ENCODE results near the gene KNDC1.
"Not testable (repeated sequence)": the region's sequence is repeated elsewhere in the genome, so short reads cannot be mapped to it uniquely, and the experiment has no call there.

KNDC1 gene

GRCh38 chr10:133162178-133162909 lies 2.3 kb downstream of the KNDC1 start:
- DNase-seq (ENCODE audit: low spot score): no peak

- no peak for DNase-seq (ENCODE audit: low spot score)
Measured at GRCh38 chr10:133162910-133163856, 3.2 kb downstream of the KNDC1 start.

- no peak for DNase-seq (ENCODE audit: low spot score)
Measured at GRCh38 chr10:133163889-133164815, 4.1 kb downstream of the KNDC1 start.

GRCh38 chr10:133164816-133165555 lies 5.0 kb downstream of the KNDC1 start:
- DNase-seq (ENCODE audit: low spot score): no peak

DNA sequence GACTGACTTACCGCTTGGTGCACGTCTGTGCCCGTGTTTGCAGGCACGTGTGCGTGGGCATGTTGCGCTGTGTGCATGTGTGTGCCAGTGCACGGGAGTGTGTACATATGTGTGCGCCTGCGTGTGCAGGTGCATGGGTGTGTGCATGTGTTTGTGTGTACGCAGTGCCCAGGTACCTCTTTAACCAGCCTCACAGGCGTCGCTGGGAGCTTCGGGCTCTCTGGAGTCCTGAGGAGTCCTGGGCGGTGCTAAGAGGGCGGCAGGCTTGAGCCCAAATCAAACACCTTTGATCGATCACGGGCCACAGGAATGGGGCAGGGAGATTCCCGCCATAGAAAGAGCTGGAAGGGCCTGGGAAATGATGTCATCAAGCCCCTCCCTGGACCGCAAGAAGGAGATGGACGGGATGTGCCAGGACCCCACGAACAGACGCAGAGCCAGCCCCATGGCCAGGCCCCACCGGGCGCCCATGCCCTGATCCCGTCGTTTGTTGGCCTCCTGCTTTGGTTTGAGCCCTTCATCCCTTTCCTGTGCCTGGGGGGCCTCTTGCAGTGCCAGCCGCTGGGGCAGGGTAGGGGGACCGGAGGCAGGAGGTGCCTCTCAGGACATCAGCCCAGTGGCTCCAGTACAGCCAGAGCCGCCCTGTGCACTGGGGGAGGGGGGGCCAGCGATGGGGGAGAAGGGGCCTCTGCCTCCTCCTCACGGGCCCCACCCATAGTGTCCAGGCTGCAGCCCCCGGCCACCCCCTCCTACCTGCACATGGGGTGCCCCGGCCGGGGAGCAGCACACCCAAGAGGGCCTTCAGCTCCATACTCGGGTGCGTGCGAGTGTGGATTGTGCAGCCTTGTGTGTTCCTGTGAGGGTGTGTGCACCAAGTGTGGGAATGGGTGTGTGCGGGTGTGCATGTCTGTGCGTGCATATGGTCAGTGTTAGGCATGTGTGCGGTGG lies 5.8 kb downstream of the KNDC1 start:
- DNase-seq (ENCODE audit: low spot score): no peak

DNA sequence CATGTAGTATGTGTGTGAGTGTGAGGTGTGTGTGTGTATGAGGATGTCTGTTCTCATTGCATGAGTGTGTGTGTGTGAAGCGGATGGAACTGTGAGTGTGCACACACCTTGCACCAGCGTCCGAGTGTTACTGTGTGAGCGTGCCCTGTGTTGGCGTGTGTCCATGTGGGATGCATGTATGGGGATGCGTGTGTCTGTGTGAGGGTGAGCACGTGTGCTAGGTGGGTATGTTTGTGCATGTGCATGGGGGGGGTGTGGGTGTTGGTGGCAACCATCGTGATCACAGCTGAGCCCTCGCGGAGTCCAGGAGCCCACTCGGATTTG lies 6.4 kb downstream of the KNDC1 start:
- DNase-seq (ENCODE audit: low spot score): no peak

GRCh38 chr10:133166828-133167692 lies 7.0 kb downstream of the KNDC1 start:
- no peak for DNase-seq (ENCODE audit: low spot score)

- no peak for DNase-seq (ENCODE audit: low spot score)
Measured at GRCh38 chr10:133167693-133168616, 7.9 kb downstream of the KNDC1 start.

DNA sequence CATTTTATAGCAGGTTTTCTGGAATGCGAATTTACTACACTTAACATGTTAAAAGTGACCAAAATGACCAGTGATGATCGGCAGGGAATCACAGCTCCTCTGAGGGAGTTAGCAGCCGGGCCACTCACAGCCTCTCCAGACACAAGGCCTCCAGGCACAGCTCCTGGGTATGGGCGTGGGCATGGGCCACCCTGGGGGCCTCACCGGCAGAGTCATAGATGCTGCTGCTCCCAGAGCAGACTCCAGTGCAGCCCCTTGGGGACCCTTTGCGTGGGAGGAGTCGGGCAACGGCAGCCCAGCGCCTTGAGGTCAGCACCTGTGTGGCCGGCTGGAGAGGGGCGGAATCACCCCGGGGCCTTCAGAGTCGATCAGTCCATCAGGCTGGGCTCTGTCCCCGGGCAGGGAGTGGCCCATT lies 8.6 kb downstream of the KNDC1 start:
- no peak for DNase-seq (ENCODE audit: low spot score)

DNA sequence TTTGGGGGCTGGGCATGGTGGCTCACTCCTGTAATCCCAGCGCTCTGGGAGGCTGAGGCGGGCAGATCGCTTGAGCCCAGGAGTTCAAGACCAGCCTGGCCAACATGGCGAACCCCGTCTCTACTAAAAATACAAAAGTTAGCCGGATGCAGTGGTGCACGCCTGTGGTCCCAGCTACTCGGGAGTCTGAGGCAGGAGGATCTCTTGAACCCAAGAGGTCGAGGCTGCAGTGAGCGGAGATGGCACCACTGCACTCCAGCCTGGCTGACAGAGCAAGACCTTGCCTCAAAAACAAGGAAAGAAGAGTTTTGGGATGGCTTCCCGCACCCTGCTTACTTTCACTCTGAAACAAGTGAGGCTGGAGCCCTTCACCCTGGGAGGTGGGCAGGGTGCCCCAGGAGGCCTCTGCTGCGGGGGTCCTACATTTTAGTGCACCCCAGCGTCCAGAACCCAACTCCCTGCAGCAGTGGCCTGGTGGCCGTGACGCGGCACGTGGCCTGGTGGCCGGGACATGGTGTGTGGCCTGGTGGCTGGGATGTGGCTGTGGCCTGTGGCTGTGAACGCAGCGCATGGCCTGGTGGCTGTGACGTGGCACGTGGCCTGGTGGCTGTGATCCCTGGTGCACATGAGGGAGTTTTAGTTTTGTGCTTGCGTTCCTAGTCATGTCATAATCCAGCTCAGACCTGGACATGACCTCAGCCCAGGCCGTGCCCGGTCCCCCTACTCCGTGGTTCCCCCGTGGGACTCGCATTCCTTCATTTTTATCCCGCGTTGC lies 9.3 kb downstream of the KNDC1 start:
- DNase-seq (ENCODE audit: low spot score): no peak

DNA sequence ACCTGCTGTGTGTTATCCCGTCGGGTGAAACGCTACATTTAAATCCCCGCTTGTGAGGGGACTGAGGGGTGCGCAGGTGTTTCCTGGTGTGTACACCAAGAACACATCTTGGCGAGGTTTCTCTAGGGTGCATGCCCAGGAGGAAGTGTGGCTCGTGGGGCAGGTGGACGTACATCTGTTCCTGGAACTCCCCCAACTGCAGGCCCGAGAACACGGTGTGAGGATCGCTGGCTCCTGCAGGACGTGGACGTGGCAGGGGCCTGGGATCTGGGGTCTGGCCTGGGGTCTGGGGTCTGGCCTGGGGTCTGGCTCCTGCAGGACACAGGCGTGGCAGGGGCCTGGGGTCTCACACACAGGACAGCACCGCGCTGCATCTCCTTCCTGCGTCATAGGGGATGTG lies 10.1 kb downstream of the KNDC1 start:
- no peak for DNase-seq (ENCODE audit: low spot score)

DNA sequence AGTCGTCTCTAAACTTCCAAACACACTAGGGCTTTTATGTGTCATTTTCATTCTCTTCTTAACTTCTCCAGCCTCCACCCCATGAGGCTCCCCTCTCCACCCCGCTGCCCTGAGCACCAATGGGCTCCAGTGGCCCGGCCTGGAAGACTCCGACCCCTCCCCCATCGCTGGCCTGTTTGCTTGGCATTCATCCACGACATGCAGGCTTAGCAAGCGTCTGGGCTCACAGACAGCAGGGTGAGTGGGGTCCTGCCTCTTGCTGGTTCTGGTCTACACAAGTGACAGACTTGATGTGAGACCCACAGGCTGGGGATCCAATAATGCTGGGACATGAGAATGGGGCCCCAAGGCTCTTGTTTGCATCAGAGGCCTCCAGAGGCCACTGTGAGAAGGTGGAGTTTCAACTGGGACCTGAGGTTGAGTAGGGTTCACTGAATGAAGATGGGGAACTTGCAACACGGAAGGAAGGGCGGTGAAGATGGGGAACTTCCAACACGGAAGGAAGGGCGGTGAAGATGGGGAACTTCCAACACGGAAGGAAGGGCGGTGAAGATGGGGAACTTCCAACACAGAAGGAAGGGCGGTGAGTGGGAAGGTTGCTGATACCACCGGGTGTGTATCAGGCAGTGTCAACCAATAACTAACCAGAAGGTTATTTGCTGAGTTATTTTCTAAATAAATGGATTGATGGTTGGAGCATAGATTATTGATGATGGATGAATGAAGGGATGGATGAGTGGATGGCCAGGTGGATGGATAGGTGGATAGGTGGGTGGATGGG lies 14.0 kb downstream of the KNDC1 start:
- DNase-seq (ENCODE audit: low spot score): no peak

GRCh38 chr10:133174689-133175263 lies 14.8 kb downstream of the KNDC1 start:
- DNase-seq (ENCODE audit: low spot score): no peak

- DNase-seq (ENCODE audit: low spot score): not testable (repeated sequence)
Measured at GRCh38 chr10:133175624-133176023, 15.6 kb downstream of the KNDC1 start.

GRCh38 chr10:133176546-133176945 lies 16.5 kb downstream of the KNDC1 start:
- no peak for DNase-seq (ENCODE audit: low spot score)
